Measurements from ENCODE around the gene DGCR6. TPM values are rescaled to one million over a fixed set of nuclear protein-coding genes. Genes with fewer than 3 reads are reported as not detected.
"Not testable (repeated sequence)": the region's sequence is repeated elsewhere in the genome, so short reads cannot be mapped to it uniquely, and the experiment has no call there.

Gene DGCR6
- total RNA-seq, 1 experiment from 2014 or later: 6.7 TPM

DNA sequence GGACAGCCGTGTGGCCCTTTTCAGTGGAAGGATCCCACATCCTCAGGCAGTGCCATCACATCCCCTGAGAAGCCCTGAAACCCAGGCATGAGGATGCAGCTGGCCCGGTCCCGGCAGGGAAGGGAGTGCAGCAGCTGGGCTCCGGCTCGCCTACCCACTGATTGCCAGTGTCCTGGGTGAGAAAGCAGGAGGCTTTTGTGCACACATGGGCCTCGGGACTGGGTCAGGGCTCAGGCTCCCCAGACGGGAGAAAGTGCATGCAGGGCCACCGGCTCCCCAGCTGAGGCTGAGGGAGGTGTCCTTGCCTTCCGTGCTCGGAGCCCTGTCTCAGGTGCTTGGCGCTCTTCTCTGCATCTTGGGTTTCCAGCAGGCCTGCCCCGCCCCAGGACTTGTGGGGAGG, 53.6 kb downstream of the DGCR6 start:
- H3K4me2 ChIP-seq (ENCODE audit: low read depth, low read length, poor library complexity, severe bottlenecking); H3K4me1 ChIP-seq (ENCODE audit: low read length); H3K27ac ChIP-seq (ENCODE audit: low read length); H3K9ac ChIP-seq (ENCODE audit: low read length); H3K9me3 ChIP-seq (ENCODE audit: low read length); H4K20me1 ChIP-seq (ENCODE audit: insufficient read depth, low read depth, low read length); H3K36me3 ChIP-seq (ENCODE audit: insufficient read depth, low read length); H3K4me3 ChIP-seq (ENCODE audit: low read length); H3K27me3 ChIP-seq (ENCODE audit: low read length); H2AFZ ChIP-seq (ENCODE audit: low read length); H3K79me2 ChIP-seq (ENCODE audit: low read length); DNase-seq; H3K9me2 ChIP-seq (replicated peaks; ENCODE audit: insufficient read depth, low read length): not testable (repeated sequence)

DNA sequence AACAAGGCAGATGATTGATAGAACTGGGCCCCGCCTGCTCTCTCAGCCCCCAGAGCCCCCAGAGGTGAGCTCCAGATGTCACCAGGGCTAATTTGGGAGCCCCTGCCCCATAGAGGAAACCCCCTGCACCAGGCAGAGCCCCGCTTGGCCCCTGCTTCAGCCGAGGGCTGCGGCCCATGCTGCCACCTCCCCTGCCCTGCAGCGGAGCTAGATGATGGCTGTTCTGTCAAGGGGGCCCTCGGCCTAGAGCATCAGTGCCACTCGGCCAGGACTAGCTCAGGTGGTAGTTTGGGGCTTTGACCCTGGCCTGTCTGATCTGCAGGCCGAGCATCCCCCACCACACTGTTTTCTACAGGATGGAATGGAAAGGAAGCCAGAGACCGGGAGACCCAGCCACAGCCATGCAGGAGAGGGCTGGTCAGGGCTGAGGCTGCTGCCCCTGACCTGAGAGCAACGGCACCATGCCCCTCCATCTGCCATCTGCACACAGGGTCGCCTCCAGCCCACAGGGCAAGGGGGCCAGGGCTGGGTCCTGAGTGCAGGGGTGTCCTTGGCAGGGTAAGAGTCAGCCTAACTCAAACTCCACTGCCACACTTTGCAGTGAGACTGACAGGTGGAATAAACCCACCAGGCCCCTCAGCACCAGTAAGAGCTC, 54.2 kb downstream of the DGCR6 start:
- H3K4me2 ChIP-seq (ENCODE audit: low read depth, low read length, poor library complexity, severe bottlenecking); H3K79me2 ChIP-seq (ENCODE audit: low read length); H3K36me3 ChIP-seq (ENCODE audit: insufficient read depth, low read length); H3K9me2 ChIP-seq (replicated peaks; ENCODE audit: insufficient read depth, low read length); H4K20me1 ChIP-seq (ENCODE audit: insufficient read depth, low read depth, low read length); DNase-seq; H3K27ac ChIP-seq (ENCODE audit: low read length); H2AFZ ChIP-seq (ENCODE audit: low read length); H3K4me1 ChIP-seq (ENCODE audit: low read length); H3K9ac ChIP-seq (ENCODE audit: low read length); H3K4me3 ChIP-seq (ENCODE audit: low read length); H3K9me3 ChIP-seq (ENCODE audit: low read length); H3K27me3 ChIP-seq (ENCODE audit: low read length): not testable (repeated sequence)

DNA sequence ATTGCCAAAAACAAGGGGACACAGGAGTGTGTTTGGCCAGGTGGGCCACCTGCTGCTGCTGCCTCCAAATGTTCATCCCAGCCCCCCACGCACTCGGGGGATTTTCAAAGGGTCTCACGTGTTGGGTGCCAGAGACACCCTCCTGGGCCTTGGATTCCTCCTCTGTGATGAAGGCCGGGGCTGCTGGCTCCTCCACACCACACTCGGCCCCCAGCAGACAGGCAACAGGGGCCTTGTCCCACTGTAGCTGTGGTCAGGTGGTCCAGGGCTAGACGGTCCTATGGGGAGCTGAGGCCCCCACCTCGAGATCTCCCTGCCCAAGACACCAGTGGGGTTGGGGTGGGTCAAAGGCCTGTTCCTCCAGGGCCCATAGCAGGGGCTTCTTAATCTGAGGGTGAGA, 55.1 kb downstream of the DGCR6 start:
- not testable (repeated sequence) for H4K20me1 ChIP-seq (ENCODE audit: insufficient read depth, low read depth, low read length); H3K4me3 ChIP-seq (ENCODE audit: low read length); H3K36me3 ChIP-seq (ENCODE audit: insufficient read depth, low read length); H3K4me2 ChIP-seq (ENCODE audit: low read depth, low read length, poor library complexity, severe bottlenecking); H3K4me1 ChIP-seq (ENCODE audit: low read length); DNase-seq; H3K27me3 ChIP-seq (ENCODE audit: low read length); H3K9ac ChIP-seq (ENCODE audit: low read length); H3K9me2 ChIP-seq (replicated peaks; ENCODE audit: insufficient read depth, low read length); H2AFZ ChIP-seq (ENCODE audit: low read length); H3K27ac ChIP-seq (ENCODE audit: low read length); H3K79me2 ChIP-seq (ENCODE audit: low read length); H3K9me3 ChIP-seq (ENCODE audit: low read length)

Other genes with a start within 250 kb of the DGCR6 start
- gene PRODH, start 30.0 kb downstream of the DGCR6 start, total RNA-seq (2014; rRNA removed; shearing (Covaris generic); ENCODE audit: low replicate concordance): not detected in 2 replicates
- 18.6 and 31.1 TPM in 2 replicates for gene DGCR2, start 216.1 kb downstream of the DGCR6 start, total RNA-seq (2014; rRNA removed; shearing (Covaris generic); ENCODE audit: low replicate concordance)
- not detected in 2 replicates for gene TSSK2, start 225.0 kb downstream of the DGCR6 start, total RNA-seq (2014; rRNA removed; shearing (Covaris generic); ENCODE audit: low replicate concordance)
- 3.5 and 7.8 TPM in 2 replicates for gene ESS2, start 238.3 kb downstream of the DGCR6 start, total RNA-seq (2014; rRNA removed; shearing (Covaris generic); ENCODE audit: low replicate concordance)
- gene GSC2, start 244.0 kb downstream of the DGCR6 start, total RNA-seq (2014; rRNA removed; shearing (Covaris generic); ENCODE audit: low replicate concordance): not detected in 2 replicates

Measured in Karpas-422 (cell line).